B cell (primary cell): ENCODE results near the gene CMTR1.

Experiments used
- CTCF ChIP-seq: fragments of 200-600 bp; IDR thresholded peaks from one replicate; pipeline ENCODE4 v1.8.0; 2022; ENCODE audit warnings: antibody characterized with exemption, mild to moderate bottlenecking
- EZH2 ChIP-seq: IDR thresholded peaks from 2 replicates; pipeline ENCODE4 v1.6.1; 2012; ENCODE audit warnings: borderline replicate concordance, low read depth, mild to moderate bottlenecking, moderate library complexity, low read length; ENCODE audit not compliant: insufficient read depth, poor library complexity, severe bottlenecking

GRCh38 chr6:37442416-37443215, 9.6 kb downstream of the CMTR1 start:
- TF ChIP-seq CTCF (no peak), EZH2 (no peak)
